ENCODE results near the gene ZFHX3. TPM values are rescaled to one million over a fixed set of nuclear protein-coding genes. Genes with fewer than 3 reads are reported as not detected.

ZFHX3 gene
- total and polyA plus RNA-seq, 2 experiments from 2014 or later, result 6.7 to 12.2 TPM

GRCh38 chr16:73058616-73059409, 10.9 kb upstream of the ZFHX3 start:
- DNase-seq (ENCODE audit: low read depth in 1 of 2, low spot score in 1 of 2), result peak; percentile 68 to 72
- Histone ChIP-seq H3K4me1 (ENCODE audit: low read depth) (peaks cover 33% of the 10 kb centered on the region), H3K27me3 (peaks cover 82% of the 10 kb centered on the region), H3K9me3 (ENCODE audit: low read depth) (no peaks in the 10 kb centered on the region), H3K36me3 (no peaks in the 10 kb centered on the region), H3K27ac (peak overlapping the region; percentile 52), H3K4me3 (peak overlapping the region; percentile 99)
- TF ChIP-seq, protein P1, sequence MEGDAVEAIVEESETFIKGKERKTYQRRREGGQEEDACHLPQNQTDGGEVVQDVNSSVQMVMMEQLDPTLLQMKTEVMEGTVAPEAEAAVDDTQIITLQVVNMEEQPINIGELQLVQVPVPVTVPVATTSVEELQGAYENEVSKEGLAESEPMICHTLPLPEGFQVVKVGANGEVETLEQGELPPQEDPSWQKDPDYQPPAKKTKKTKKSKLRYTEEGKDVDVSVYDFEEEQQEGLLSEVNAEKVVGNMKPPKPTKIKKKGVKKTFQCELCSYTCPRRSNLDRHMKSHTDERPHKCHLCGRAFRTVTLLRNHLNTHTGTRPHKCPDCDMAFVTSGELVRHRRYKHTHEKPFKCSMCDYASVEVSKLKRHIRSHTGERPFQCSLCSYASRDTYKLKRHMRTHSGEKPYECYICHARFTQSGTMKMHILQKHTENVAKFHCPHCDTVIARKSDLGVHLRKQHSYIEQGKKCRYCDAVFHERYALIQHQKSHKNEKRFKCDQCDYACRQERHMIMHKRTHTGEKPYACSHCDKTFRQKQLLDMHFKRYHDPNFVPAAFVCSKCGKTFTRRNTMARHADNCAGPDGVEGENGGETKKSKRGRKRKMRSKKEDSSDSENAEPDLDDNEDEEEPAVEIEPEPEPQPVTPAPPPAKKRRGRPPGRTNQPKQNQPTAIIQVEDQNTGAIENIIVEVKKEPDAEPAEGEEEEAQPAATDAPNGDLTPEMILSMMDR (IDR thresholded peaks at IDR 0.05; ENCODE audit: low read depth, low read length), result no peak

GRCh38 chr16:73058221-73058615, 10.3 kb upstream of the ZFHX3 start:
- DNase-seq (ENCODE audit: low read depth in 1 of 2, low spot score in 1 of 2), result peak; percentile 59 to 60
- Histone ChIP-seq H3K27me3 (peaks cover 82% of the 10 kb centered on the region), H3K9me3 (ENCODE audit: low read depth) (no peaks in the 10 kb centered on the region), H3K27ac (peak overlapping the region; percentile 52), H3K4me3 (peak overlapping the region; percentile 99), H3K4me1 (ENCODE audit: low read depth) (peaks cover 39% of the 10 kb centered on the region), H3K36me3 (no peaks in the 10 kb centered on the region)
- TF ChIP-seq, protein P1 (IDR thresholded peaks at IDR 0.05; ENCODE audit: low read depth, low read length), result no peak

DNA sequence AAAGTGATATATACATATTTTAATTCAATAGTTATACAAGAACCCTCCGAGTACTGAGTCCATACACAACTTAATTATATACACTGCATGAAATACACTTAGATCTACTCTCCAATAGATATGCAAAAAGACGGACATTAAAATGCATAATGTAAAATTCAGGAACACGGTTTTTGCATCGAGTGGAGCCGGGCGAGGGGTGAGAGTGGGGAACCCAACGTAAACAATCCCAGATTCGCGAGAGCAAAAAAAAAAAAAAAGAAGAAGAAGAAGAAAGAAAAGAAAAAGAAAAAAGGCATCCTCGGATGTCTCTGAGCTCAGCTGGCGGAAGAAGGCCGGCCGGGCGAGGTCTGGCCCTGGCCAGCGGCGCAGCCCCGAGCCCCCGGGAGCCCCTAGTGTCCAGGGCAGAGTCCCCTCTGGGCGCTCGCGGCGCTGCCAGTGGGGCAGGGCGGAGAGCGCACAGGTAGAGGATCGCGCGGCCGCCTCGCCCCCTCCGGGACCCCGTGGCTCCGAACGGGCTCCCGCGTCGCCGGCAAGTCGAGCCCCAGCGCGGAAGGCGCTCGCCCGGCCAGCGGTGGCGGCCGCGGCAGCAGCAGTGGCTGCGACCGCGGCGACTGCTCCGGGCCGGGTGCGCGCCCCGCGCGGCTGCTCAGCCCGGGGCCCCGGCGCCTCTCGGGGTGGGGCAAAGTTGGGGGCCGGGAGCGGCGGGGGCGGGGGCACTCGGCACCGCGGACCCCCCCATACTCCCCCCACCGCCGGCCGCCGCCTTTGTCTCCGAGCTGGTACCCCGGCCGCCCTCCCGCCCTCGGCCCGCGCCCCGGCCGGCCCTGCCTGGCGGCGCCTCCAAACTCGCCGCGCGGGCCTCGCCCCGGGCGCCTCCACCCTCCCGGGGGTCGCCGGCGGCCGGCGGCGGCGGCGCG, 9.6 kb upstream of the ZFHX3 start:
- Histone ChIP-seq H3K9me3 (ENCODE audit: low read depth) (no peaks in the 10 kb centered on the region), H3K4me3 (peak overlapping the region; percentile 99), H3K4me1 (ENCODE audit: low read depth) (peaks cover 39% of the 10 kb centered on the region), H3K27ac (no peak overlapping the region), H3K27me3 (peaks cover 82% of the 10 kb centered on the region), H3K36me3 (no peaks in the 10 kb centered on the region)
- DNase-seq (ENCODE audit: low read depth in 1 of 2, low spot score in 1 of 2), result peak; percentile 58 to 61
- TF ChIP-seq, protein P1 (IDR thresholded peaks at IDR 0.05; ENCODE audit: low read depth, low read length), result peak; percentile 30

DNA sequence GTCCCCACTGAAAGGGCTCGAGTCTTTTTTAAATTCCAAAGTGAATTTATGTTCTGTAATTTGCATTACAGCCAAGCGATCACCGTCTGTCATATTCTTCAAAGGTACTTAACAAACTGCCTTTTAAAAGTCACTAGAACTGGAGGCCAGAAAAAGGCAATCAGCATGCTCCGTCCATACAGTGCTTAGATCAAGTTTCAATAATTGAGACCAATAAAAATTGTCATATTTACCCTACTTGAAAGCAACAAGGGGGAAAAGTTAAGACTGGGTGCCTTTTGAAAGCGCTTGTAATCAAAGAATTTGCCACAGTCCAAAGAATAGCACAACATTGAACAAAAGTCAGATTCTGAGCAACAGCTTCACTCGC, 9.0 kb upstream of the ZFHX3 start:
- peaks cover 38% of the 10 kb centered on the region for H3K4me1 ChIP-seq (ENCODE audit: low read depth)
- DNase-seq (ENCODE audit: low read depth in 1 of 2, low spot score in 1 of 2), result peak in 1 of 2 donors; percentile 22
- TF ChIP-seq, protein P1 (IDR thresholded peaks at IDR 0.05; ENCODE audit: low read depth, low read length), result no peak
- H3K4me3 ChIP-seq, result peak overlapping the region; percentile 99
- no peaks in the 10 kb centered on the region for H3K9me3 ChIP-seq (ENCODE audit: low read depth)
- H3K27ac ChIP-seq, result no peak overlapping the region
- H3K27me3 ChIP-seq, result peaks cover 82% of the 10 kb centered on the region
- no peaks in the 10 kb centered on the region for H3K36me3 ChIP-seq

GRCh38 chr16:73056448-73056847, 8.5 kb upstream of the ZFHX3 start:
- Histone ChIP-seq H3K4me3 (peak overlapping the region; percentile 99), H3K27ac (no peak overlapping the region), H3K27me3 (peaks cover 82% of the 10 kb centered on the region), H3K36me3 (no peaks in the 10 kb centered on the region), H3K9me3 (ENCODE audit: low read depth) (no peaks in the 10 kb centered on the region), H3K4me1 (ENCODE audit: low read depth) (peaks cover 38% of the 10 kb centered on the region)
- TF ChIP-seq, protein P1 (IDR thresholded peaks at IDR 0.05; ENCODE audit: low read depth, low read length), result no peak
- DNase-seq (ENCODE audit: low read depth in 1 of 2, low spot score in 1 of 2), result peak in 1 of 2 donors; percentile 32

All from cardiac muscle cell (in vitro differentiated cells and primary cell).